Parathyroid adenoma (tissue), 2 donors: ENCODE results near the gene CHMP5.
"Not testable (repeated sequence)": the region's sequence is repeated elsewhere in the genome, so short reads cannot be mapped to it uniquely, and the experiment has no call there.

Source experiments
- H2AFZ ChIP-seq: fragments of 300-600 bp; sonication (generic); one replicate; pipeline ENCODE4 v1.7.0; 2017; ENCODE audit warnings: antibody characterized with exemption, mild to moderate bottlenecking
- H3K27ac ChIP-seq: fragments of 300-600 bp; sonication (generic); one replicate; pipeline ENCODE4 v1.7.0; 2017
- H3K27me3 ChIP-seq: fragments of 300-600 bp; sonication (generic); one replicate; pipeline ENCODE4 v1.7.0; 2017; ENCODE audit warnings: low read length; ENCODE audit not compliant: control insufficient read depth, insufficient read depth
- H3K36me3 ChIP-seq: fragments of 300-600 bp; sonication (generic); one replicate; pipeline ENCODE4 v1.7.0; 2017; ENCODE audit warnings: low read length; ENCODE audit not compliant: control insufficient read depth, insufficient read depth
- H3K4me1 ChIP-seq: fragments of 300-600 bp; sonication (generic); one replicate; pipeline ENCODE4 v1.7.0; 2017; ENCODE audit warnings: control low read depth
- H3K4me2 ChIP-seq: fragments of 300-600 bp; sonication (generic); one replicate; pipeline ENCODE4 v1.7.0; 2017; ENCODE audit warnings: low read length
- H3K4me3 ChIP-seq: fragments of 300-600 bp; sonication (generic); one replicate; pipeline ENCODE4 v1.7.0; 2017; ENCODE audit warnings: low read depth, low read length
- H3K79me2 ChIP-seq: fragments of 300-600 bp; sonication (generic); one replicate; pipeline ENCODE4 v1.7.0; 2017; ENCODE audit warnings: control low read depth
- H3K9ac ChIP-seq: fragments of 300-600 bp; sonication (generic); one replicate; pipeline ENCODE4 v1.7.0; 2017; ENCODE audit warnings: mild to moderate bottlenecking
- H3K9me3 ChIP-seq: fragments of 300-600 bp; sonication (generic); one replicate; pipeline ENCODE4 v1.7.0; 2017; ENCODE audit warnings: low read length; ENCODE audit not compliant: control insufficient read depth
- CTCF ChIP-seq: fragments of 300-600 bp; sonication (generic); IDR thresholded peaks from one replicate; pipeline ENCODE4 v1.7.0; 2017; ENCODE audit warnings: antibody characterized with exemption, mild to moderate bottlenecking
- donor health status: primary hyperparathyroidism.

CHMP5 gene

GRCh38 chr9:33309903-33310302 lies 45.1 kb downstream of the CHMP5 start:
- TF ChIP-seq CTCF, result no peak
- no peaks in the 10 kb centered on the region for H3K9me3 ChIP-seq
- no peaks in the 10 kb centered on the region for H3K36me3 ChIP-seq
- no peaks in the 10 kb centered on the region for H3K4me1 ChIP-seq
- no peak overlapping the region for H2AFZ ChIP-seq
- no peaks in the 10 kb centered on the region for H3K27me3 ChIP-seq
- no peak overlapping the region for H3K27ac ChIP-seq
- H3K79me2 ChIP-seq, result peaks cover 4% of the 10 kb centered on the region
- H3K9ac ChIP-seq, result no peak overlapping the region
- H3K4me3 ChIP-seq, result no peak overlapping the region
- no peak overlapping the region for H3K4me2 ChIP-seq

DNA sequence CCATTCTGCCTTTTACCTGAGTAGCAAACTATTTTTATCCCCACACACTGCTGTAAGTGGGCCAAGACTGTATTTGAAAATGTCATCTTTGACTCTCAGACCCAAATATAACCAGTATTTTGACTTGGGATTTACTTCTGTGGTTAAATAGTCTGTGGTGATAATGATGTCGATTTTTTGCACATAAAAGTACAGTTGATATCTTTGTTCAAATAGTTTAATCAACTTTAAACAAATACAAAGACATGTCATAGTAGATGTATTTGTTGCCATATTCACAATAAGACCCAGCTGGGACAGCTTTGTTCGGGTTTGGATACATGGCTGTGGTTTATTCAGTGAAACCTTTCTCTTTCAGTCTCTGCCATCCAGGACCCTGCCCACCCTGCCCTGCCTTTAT lies 45.9 kb downstream of the CHMP5 start:
- H3K79me2 ChIP-seq, result no peaks in the 10 kb centered on the region
- H3K36me3 ChIP-seq, result no peaks in the 10 kb centered on the region
- no peak overlapping the region for H2AFZ ChIP-seq
- H3K4me2 ChIP-seq, result no peak overlapping the region
- H3K9ac ChIP-seq, result no peak overlapping the region
- H3K27ac ChIP-seq, result no peak overlapping the region
- H3K27me3 ChIP-seq, result no peaks in the 10 kb centered on the region
- H3K9me3 ChIP-seq, result no peaks in the 10 kb centered on the region
- H3K4me1 ChIP-seq, result no peaks in the 10 kb centered on the region
- H3K4me3 ChIP-seq, result no peak overlapping the region
- TF ChIP-seq CTCF, result no peak

DNA sequence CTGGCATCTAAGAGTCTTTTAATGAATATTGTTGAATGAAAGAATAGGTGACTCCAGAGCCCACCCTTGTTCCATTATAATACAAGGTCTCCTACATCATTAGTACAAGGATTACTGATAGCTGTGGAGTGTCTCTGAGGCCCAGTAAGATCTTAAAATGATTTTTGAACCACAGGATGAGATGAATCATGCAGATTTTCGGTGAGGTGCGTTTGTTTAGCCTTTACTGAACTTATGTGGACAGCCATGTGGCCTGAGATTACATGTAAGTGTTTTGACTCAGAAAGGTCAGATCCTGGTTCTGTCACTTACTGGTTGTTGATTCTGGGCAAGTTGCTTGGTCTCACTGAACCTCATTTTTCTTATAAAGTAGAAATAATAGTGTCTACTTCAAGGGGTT lies 47.1 kb downstream of the CHMP5 start:
- no peak overlapping the region for H3K27ac ChIP-seq
- H3K4me2 ChIP-seq, result no peak overlapping the region
- no peak overlapping the region for H3K4me3 ChIP-seq
- H3K4me1 ChIP-seq, result no peaks in the 10 kb centered on the region
- no peaks in the 10 kb centered on the region for H3K79me2 ChIP-seq
- no peak for TF ChIP-seq CTCF
- no peaks in the 10 kb centered on the region for H3K9me3 ChIP-seq
- H2AFZ ChIP-seq, result no peak overlapping the region
- H3K9ac ChIP-seq, result no peak overlapping the region
- no peaks in the 10 kb centered on the region for H3K27me3 ChIP-seq
- H3K36me3 ChIP-seq, result no peaks in the 10 kb centered on the region

GRCh38 chr9:33315371-33315770 lies 50.5 kb downstream of the CHMP5 start:
- Histone ChIP-seq H3K9ac (no peak overlapping the region), H3K4me2 (no peak overlapping the region), H3K4me1 (no peaks in the 10 kb centered on the region), H3K79me2 (no peaks in the 10 kb centered on the region), H3K27me3 (no peaks in the 10 kb centered on the region), H3K9me3 (no peaks in the 10 kb centered on the region), H3K36me3 (no peaks in the 10 kb centered on the region), H3K27ac (no peak overlapping the region), H3K4me3 (no peak overlapping the region), H2AFZ (no peak overlapping the region)
- TF ChIP-seq CTCF, result no peak

- not testable (repeated sequence) for H3K9me3 ChIP-seq, H3K4me2 ChIP-seq, H3K9ac ChIP-seq, H2AFZ ChIP-seq, H3K27ac ChIP-seq, H3K27me3 ChIP-seq, H3K79me2 ChIP-seq, H3K36me3 ChIP-seq, H3K4me1 ChIP-seq, H3K4me3 ChIP-seq
Measured at GRCh38 chr9:33317136-33317535, 52.3 kb downstream of the CHMP5 start.
